ENCODE results near the gene SNPH.

DNA sequence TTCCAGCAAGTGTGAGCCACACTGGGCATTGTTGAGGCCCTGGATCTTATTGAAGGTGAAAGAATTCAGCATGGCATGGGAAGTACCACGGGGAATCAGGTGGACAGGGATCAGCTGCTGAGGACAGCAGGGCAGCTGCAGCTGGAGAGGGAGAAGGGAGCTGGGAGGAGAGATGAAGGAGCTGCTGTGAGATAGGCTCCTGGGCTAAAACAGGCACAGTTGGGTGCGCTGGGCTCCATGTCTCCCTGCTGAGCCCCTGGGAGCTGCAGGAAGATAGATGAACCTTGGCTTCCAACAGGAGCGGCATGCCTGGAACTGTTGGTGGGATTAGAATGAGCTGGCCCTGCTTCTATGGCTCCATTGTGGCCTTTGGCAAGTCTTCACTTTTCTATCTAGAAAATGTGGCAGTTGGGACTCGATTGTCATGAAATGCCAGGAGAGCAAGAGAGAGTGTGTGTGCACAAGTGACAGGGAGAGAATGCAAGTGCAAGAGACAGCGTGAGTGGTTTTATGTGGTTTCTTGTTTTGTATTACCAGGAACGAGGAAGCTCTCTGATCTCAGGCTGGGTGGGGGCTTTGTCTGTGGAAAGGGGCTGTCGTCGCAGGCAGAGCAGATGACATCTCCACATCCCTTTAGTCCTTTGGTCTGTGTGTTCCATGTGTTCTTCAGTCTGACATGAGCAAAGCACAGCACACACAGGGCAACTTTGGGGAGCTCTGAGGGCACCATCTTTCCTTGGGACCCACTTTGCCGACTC, 20.4 kb downstream of the SNPH start:
- TF ChIP-seq, protein P1, sequence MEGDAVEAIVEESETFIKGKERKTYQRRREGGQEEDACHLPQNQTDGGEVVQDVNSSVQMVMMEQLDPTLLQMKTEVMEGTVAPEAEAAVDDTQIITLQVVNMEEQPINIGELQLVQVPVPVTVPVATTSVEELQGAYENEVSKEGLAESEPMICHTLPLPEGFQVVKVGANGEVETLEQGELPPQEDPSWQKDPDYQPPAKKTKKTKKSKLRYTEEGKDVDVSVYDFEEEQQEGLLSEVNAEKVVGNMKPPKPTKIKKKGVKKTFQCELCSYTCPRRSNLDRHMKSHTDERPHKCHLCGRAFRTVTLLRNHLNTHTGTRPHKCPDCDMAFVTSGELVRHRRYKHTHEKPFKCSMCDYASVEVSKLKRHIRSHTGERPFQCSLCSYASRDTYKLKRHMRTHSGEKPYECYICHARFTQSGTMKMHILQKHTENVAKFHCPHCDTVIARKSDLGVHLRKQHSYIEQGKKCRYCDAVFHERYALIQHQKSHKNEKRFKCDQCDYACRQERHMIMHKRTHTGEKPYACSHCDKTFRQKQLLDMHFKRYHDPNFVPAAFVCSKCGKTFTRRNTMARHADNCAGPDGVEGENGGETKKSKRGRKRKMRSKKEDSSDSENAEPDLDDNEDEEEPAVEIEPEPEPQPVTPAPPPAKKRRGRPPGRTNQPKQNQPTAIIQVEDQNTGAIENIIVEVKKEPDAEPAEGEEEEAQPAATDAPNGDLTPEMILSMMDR (IDR thresholded peaks at IDR 0.05), result no peak
- TF ChIP-seq POLR2AphosphoS5 (IDR thresholded peaks at IDR 0.05), result no peak
- no peak for TF ChIP-seq POLR2A (IDR thresholded peaks at IDR 0.05)
- TF ChIP-seq EP300 (IDR thresholded peaks at IDR 0.05), result no peak
